Stimulated activated naive CD4-positive, alpha-beta T cell (primary cell): ENCODE measurements around the gene USP28.
"Not testable (repeated sequence)": the region's sequence is repeated elsewhere in the genome, so short reads cannot be mapped to it uniquely, and the experiment has no call there.

ENCODE experiments used
- DNase-seq, 6 experiments: peaks; one replicate each; lab custom pipeline; 2025; lab: John Stamatoyannopoulos, UW

The USP28 gene

DNA sequence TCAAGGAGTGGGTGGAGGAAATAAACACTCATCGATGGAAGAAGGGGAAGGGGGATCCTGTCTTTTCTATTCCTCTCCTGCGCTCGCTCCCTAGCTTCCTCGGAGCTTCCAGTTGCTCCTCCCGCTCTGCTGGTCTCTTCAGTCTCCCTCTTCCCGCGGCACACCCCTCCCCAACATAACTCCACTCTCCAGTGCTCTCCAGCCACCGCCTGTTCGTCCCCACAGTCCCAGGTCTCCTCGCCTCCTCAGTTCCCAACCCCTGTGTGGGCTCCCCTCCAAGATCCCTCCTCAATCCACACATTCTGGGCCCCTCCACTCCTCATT, 102.3 kb downstream of the USP28 start:
- no peak for DNase-seq

DNA sequence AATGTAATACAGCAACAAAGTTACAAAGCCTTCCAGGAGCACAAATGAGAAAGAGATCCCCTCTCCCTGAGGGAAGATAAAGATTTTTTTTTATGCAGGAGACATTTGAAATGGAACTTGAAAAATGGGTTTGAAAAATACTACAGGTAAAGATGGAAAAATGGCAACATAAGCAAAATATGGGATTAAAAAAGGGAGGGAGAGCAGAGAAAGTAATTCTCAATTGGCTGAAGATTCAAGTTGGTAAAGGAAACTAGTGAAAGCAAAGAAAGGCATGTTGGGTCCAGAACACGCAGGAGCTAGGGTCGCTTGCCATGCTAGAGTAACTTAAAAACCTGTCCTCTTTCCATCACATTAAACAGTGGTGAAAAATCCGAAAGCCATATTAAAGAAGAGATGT, 103.4 kb downstream of the USP28 start:
- DNase-seq = no peak

DNA sequence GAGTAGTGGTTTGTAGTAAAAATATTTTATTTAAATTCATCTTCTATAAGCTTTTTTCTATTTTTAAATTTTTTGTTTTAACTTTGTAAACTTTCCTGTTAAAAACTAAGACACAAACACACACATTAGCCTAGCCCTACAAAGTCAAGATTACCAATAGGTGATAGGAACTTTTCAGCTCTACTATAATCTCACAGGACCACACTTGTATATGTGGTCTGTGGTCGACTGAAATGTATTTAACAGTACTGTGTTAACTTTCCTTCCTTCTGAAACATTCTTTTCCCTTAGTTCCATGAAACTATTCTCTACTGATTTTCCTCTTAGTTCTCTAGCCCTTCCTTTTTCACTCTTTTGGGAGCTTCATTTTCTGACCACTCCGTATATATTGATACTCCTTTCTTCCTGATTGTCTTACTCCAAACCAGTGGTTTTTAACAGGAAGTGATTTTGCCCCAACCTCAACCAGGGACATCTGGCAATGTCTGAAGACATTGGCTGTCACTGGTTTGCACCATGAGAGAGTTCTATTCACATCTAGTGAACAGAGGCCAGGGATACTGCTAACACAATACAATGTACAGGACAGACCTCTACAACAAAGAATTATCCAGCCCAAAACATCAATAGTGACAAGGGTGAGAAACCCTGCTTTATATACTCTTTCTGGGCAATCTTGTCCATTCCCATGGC, 110.7 kb downstream of the USP28 start:
- no peak for DNase-seq

DNA sequence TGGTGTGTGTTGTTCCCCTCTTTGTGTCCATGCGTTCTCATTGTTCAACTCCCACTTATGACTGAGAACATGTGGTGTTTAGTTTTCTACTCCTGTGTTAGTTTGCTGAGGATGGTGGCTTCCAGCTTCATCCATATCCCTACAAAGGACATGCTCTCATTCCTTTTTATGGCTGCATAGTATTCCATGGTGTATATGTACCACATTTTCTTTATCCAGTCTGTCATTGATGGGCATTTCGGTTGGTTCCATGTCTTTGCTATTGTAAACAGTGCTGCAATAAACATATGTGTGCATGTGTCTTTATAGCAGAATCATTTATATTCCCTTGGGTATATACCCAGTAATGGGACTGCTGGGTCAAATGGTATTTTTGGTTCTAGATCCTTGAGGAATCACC, 112.3 kb downstream of the USP28 start:
- not testable (repeated sequence) for DNase-seq

DNA sequence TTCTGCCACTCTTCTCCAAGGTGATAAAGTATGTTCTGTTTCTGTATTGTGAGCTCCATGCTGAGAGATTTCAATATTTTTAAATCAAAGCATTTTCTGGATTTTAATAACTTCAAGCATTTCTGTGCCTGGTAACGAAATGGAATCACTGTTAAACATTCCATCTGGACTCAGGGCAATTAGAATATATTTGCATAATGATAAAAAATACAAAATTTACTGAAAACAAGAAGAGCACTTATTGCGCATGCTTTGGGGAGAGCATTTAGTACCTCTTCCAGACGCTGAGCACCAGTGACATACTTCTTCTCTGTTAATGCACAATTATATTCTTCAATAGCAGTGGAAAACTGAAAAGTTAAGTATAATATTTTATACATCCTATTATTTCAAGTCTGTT, 115.1 kb downstream of the USP28 start:
- DNase-seq = no peak

DNA sequence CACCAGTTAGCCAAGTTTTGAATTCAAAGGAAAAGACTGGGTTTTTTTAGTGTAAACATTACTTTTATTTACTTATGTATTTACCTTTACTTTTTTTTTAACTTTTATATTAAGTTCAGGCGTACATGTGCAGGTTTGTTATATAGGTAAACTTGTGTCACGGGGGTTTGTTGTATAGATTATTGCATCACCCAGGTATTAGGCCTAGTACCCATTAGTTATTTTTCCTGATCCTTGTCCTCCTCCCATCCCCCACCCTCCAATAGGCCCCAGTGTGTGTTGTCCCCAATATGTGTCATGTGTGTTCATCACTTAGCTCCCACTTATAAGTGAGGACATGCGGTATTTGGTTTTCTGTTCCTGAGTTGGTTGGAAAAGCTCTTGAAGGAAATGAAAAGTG, 122.4 kb downstream of the USP28 start:
- DNase-seq = no peak
